Fibroblast of peridontal ligament (primary cell): Measurements from ENCODE around the gene ZBTB14.

Experiments
- DNase-seq: peaks from one replicate; pipeline ENCODE4 v3.0.0-alpha.2; 2010; ENCODE audit errors: extremely low read depth

The ZBTB14 gene, protein sequence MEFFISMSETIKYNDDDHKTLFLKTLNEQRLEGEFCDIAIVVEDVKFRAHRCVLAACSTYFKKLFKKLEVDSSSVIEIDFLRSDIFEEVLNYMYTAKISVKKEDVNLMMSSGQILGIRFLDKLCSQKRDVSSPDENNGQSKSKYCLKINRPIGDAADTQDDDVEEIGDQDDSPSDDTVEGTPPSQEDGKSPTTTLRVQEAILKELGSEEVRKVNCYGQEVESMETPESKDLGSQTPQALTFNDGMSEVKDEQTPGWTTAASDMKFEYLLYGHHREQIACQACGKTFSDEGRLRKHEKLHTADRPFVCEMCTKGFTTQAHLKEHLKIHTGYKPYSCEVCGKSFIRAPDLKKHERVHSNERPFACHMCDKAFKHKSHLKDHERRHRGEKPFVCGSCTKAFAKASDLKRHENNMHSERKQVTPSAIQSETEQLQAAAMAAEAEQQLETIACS

GRCh38 chr18:5295231-5295920 is at the start of gene ZBTB14:
Gene ZBTB14 (minus strand): TSS chr18:5295726. CDS start chr18:5293246, 2,480 bp downstream.
- peak; percentile 38 for DNase-seq

GRCh38 chr18:5339202-5339834 is 43.8 kb upstream of the ZBTB14 start:
- no peak for DNase-seq

- DNase-seq, result no peak
Measured at GRCh38 chr18:5334456-5335075, 39.0 kb upstream of the ZBTB14 start.

DNA sequence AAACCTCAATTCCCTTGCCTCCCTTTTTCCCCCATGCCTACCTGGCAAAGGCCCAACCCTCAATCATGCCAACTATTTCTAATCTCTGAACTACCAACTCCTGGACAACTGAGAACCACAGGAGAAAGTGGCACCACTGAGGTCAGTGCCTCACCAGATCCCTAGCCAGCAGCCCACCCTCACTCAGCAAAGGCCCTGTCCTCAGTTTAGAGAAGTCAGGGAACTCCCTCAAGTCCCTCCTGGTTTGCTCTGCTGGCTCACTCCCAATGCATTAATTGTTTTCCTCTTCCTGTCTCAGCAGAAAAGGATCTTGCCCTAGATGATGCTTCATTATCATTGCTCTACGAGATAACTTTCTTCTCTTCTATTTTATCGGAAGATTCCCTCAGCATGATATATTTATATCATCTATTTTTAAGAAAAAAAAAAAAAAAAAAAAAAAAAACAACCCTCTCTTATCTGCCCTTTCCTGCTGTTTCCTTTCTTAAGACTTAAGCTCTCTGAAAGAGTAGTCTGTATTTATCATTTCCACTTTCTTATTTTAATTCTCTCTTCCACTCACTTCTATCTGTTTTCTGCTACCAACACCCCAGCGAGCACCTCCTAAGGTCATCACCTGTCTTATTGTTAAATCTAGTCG is 22.7 kb upstream of the ZBTB14 start:
- DNase-seq, result no peak

- peak; percentile 2 for DNase-seq
Measured at GRCh38 chr18:5317186-5317585, 21.7 kb upstream of the ZBTB14 start.

DNA sequence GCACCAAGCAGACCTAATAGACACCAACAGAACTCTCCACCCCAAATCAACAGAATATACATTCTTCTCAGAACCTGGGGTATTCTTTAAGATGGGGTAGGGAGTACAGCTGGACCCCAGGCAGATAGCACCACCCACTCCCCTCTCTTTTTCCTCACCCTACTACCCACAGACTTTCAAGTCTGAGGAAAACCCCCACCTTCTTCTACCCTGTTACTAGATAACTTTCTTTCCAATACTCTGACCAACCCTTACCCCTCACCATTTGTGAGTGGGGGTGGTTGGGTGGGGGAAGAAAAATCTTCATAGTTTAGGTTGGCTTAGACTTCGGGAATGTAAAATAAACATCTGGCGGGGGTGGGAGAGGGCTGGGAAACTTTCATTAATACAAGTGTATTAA is 20.3 kb upstream of the ZBTB14 start:
- DNase-seq, result no peak

- DNase-seq, result no peak
Measured at GRCh38 chr18:5311301-5311989, 15.9 kb upstream of the ZBTB14 start.

DNA sequence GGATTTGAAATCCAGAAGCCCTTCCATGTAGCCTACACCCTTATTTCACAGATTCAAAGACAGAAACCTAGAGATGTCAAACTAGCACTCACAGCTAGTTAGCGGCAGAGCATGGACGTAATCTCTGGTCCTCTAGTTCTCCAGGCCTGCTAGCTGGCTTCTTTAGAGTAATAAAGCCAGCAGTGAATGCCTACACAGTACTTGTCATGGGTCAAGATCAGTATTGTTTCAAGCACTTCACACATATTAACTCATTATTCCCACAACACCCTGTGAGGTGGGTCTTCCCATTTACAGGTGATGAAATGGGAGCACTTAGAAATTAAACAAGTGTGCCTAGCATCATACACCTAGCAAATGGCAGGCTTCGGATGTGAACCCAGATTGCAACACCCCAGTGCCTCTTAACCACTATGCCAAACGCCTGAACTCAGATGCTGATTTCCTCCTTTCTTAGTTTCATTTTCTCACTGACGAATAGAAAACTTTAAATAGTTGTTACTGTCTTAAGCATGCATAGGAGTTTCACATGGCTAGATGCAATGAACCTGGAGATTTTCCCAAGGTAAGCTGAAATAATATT is 14.5 kb upstream of the ZBTB14 start:
- DNase-seq, result peak; percentile 7

GRCh38 chr18:5305835-5306234 is 10.3 kb upstream of the ZBTB14 start:
- no peak for DNase-seq

- no peak for DNase-seq
Measured at GRCh38 chr18:5304232-5304631, 8.7 kb upstream of the ZBTB14 start.

GRCh38 chr18:5303636-5304035 is 8.1 kb upstream of the ZBTB14 start:
- no peak for DNase-seq

DNA sequence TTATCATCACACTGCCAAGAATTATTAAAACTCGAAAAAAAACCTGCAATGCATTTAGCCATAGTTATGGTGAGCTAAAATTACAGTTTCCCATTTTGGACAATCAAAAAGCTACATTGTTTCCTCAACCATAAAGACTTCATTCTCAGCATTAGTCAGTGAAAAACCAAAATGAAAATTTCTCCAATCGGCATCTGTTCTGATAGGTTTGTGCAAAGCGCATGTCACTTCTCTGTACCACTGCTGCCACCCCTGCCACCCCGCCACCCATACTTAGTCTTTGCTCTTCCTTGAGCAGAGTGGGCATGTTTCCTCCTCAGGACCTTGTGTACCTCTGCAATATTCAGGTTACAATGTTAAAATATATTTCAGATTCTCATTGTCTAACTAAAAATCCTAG is 7.1 kb upstream of the ZBTB14 start:
- no peak for DNase-seq

GRCh38 chr18:5300476-5301010 is 5.0 kb upstream of the ZBTB14 start:
- DNase-seq, result no peak

GRCh38 chr18:5298156-5298852 is 2.8 kb upstream of the ZBTB14 start:
- no peak for DNase-seq

GRCh38 chr18:5297597-5297996 is 2.1 kb upstream of the ZBTB14 start:
- no peak for DNase-seq

DNA sequence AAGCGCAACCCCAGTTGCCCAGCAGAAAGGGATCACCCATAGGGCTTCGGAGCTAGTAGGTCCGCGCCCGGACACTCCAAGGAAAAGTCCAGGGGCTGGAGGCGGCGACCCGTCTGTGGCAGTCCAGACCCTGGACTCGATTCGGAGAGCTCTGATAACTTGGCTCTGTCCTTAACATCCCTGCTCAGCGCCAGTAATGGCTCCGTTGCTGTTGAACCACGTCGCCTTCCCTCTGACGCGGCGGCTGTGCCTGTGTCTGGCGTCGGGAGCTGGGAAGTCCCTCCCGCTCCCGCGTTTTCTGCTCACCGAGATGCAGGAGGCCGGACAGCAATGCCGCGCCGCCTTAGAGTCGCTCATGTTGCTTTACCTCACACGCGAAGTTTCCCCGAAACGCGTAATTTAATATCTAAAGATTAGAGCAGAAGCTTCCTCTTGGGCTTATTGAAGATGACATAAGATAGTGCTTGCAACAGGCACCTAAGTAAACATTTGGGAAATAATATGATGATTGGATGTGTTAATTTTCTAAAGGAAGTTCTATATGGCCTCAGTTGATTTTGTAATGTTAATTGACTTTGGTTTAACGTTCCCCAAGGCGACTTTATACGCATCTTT is 1.3 kb upstream of the ZBTB14 start:
- DNase-seq, result peak; percentile 78

DNA sequence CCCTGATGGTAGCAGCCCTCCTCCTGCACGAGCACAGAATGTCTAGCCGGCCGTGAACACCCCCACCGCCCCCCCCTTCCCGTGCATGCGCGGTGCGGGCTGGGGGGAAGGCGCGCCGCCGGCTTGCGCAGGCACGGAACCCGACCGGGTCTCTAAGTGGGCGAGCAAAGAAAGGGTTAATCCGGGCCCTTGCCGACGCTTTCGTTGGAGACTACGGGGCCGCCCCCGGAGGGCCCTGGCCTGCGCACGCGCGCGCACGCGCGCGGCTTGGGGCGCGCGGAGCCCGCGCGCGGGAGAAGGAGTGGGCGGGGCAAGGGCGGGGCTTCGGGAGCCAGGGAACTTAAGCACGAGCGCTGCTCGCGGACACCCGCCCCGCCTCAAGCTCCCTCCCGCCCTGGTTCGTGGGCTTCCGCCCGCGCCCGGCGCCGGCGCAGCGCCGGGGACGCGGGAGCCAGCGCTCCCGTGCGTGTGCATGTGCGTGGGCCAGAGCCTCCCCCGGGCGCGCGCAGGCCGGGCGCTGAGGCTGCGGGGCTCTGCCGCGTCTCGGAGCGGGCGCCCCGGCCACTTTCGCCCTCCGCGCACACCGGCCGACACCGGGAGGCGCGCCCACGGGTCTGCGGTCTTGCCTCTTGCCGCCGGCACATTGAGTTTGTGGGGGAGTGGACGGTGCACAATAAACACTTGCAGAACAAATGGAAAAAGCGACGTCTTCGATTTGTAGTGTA is 617 bp upstream of the ZBTB14 start:
- DNase-seq, result peak; percentile 95

GRCh38 chr18:5294457-5295230 is 882 bp downstream of the ZBTB14 start:
- DNase-seq, result peak; percentile 46
